Measurements from ENCODE around the gene IL12RB1. TPM values are rescaled to one million over a fixed set of nuclear protein-coding genes. Genes with fewer than 3 reads are reported as not detected.
A peak's percentile ranks its signal among the peaks of the same experiment; 100 is the strongest.

The IL12RB1 gene
- total and polyA plus RNA-seq, 2 donors from 2014 or later = 0.45 to 3.2 TPM

GRCh38 chr19:18097217-18097992 lies 10.7 kb upstream of the IL12RB1 start, which contains the start of gene MAST3:
TSS of gene MAST3 (plus strand) at chr19:18097778. CDS start at chr19:18097793, 15 bp downstream.
- H3K36me3 ChIP-seq (ENCODE audit: control insufficient read depth in 2 of 3, insufficient read depth in 3 of 3, low read length in 3 of 3) = no peaks in the 10 kb centered on the region
- TF ChIP-seq CTCF (IDR thresholded peaks at IDR 0.05; ENCODE audit: borderline replicate concordance, extremely low read depth, insufficient read depth) = no peak
- DNase-seq (peak; percentile 64 to 95 (median 81)), FAIRE-seq (no peak)
- peaks cover 7% of the 10 kb centered on the region for H3K27me3 ChIP-seq (ENCODE audit: control insufficient read depth, insufficient read depth, low read length)
- H3K4me3 ChIP-seq (ENCODE audit: low read length in 3 of 3) = peak within 1 kb of the TSS in 2 of 3 donors; percentile 71 to 74
- H3K4me1 ChIP-seq (ENCODE audit: control insufficient read depth in 2 of 3, insufficient read depth in 2 of 3, low read depth in 1 of 3, low read length in 3 of 3) = peaks cover 0 to 13% (median 0%) of the 10 kb centered on the region in 3 donors
- no peak within 1 kb of the TSS for H3K27ac ChIP-seq (ENCODE audit: low read depth in 2 of 2, low read length in 2 of 2)
- intact Hi-C loops (cut with DNase I) = no loop called here
- H3K9ac ChIP-seq (ENCODE audit: low read length in 3 of 3) = peak within 1 kb of the TSS in 2 of 3 donors; percentile 34 to 77
- H3K9me3 ChIP-seq (ENCODE audit: control insufficient read depth in 2 of 3, insufficient read depth in 1 of 3, low read length in 3 of 3) = no peaks in the 10 kb centered on the region

DNA sequence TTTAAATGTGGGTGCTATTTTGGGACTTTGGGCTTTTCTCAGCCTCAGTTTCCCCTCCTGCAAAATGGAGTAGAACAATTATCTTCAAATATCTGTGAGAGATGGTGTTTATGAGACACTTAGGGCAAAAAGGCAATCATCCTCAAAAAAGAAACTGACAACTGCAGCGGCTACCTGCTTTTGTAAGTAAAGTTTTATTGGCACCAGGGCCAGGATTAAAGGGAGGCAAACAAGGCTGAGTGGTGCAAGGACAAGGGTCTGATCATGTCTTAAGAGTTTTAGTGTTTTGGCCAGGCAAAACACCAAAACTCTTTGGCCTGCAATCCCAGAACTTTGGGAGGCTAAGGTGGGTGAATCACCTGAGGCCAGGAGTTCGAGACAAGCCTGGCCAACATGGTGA lies 9.5 kb upstream of the IL12RB1 start:
- peaks cover 7% of the 10 kb centered on the region for H3K27me3 ChIP-seq (ENCODE audit: control insufficient read depth, insufficient read depth, low read length)
- intact Hi-C loops (cut with DNase I) = no loop called here
- no peak overlapping the region for H3K27ac ChIP-seq (ENCODE audit: low read depth in 2 of 2, low read length in 2 of 2)
- H3K4me1 ChIP-seq (ENCODE audit: control insufficient read depth in 2 of 3, insufficient read depth in 2 of 3, low read depth in 1 of 3, low read length in 3 of 3) = peaks cover 0 to 13% (median 0%) of the 10 kb centered on the region in 3 donors
- no peaks in the 10 kb centered on the region for H3K36me3 ChIP-seq (ENCODE audit: control insufficient read depth in 2 of 3, insufficient read depth in 3 of 3, low read length in 3 of 3)
- FAIRE-seq (no peak), DNase-seq (no peak)
- H3K4me3 ChIP-seq (ENCODE audit: low read length in 3 of 3) = no peak overlapping the region
- H3K9me3 ChIP-seq (ENCODE audit: control insufficient read depth in 2 of 3, insufficient read depth in 1 of 3, low read length in 3 of 3) = no peaks in the 10 kb centered on the region
- no peak overlapping the region for H3K9ac ChIP-seq (ENCODE audit: low read length in 3 of 3)
- TF ChIP-seq CTCF (IDR thresholded peaks at IDR 0.05; ENCODE audit: borderline replicate concordance, extremely low read depth, insufficient read depth) = no peak

GRCh38 chr19:18093439-18094161 lies 6.9 kb upstream of the IL12RB1 start:
- FAIRE-seq (no peak), DNase-seq (no peak)
- Histone ChIP-seq H3K27me3 (ENCODE audit: control insufficient read depth, insufficient read depth, low read length) (peaks cover under 1% of the 10 kb centered on the region), H3K9me3 (ENCODE audit: control insufficient read depth in 2 of 3, insufficient read depth in 1 of 3, low read length in 3 of 3) (no peaks in the 10 kb centered on the region), H3K9ac (ENCODE audit: low read length in 3 of 3) (no peak overlapping the region), H3K4me1 (ENCODE audit: control insufficient read depth in 2 of 3, insufficient read depth in 2 of 3, low read depth in 1 of 3, low read length in 3 of 3) (peaks cover 0 to 8% (median 0%) of the 10 kb centered on the region in 3 donors), H3K36me3 (ENCODE audit: control insufficient read depth in 2 of 3, insufficient read depth in 3 of 3, low read length in 3 of 3) (no peaks in the 10 kb centered on the region), H3K27ac (ENCODE audit: low read depth in 2 of 2, low read length in 2 of 2) (no peak overlapping the region), H3K4me3 (ENCODE audit: low read length in 3 of 3) (no peak overlapping the region)
- intact Hi-C loops (cut with DNase I) = no loop called here
- no peak for TF ChIP-seq CTCF (IDR thresholded peaks at IDR 0.05; ENCODE audit: borderline replicate concordance, extremely low read depth, insufficient read depth)
